GM12801 (cell line): ENCODE results near the gene PPP1CA.

Source experiments
- TF ChIP-seq, protein P1 (sequence below): IDR thresholded peaks from one replicate; pipeline ENCODE4 v1.5.1; 2011; ENCODE audit warnings: control low read depth; ENCODE audit not compliant: insufficient read length; ENCODE audit errors: extremely low read depth

The PPP1CA gene

DNA sequence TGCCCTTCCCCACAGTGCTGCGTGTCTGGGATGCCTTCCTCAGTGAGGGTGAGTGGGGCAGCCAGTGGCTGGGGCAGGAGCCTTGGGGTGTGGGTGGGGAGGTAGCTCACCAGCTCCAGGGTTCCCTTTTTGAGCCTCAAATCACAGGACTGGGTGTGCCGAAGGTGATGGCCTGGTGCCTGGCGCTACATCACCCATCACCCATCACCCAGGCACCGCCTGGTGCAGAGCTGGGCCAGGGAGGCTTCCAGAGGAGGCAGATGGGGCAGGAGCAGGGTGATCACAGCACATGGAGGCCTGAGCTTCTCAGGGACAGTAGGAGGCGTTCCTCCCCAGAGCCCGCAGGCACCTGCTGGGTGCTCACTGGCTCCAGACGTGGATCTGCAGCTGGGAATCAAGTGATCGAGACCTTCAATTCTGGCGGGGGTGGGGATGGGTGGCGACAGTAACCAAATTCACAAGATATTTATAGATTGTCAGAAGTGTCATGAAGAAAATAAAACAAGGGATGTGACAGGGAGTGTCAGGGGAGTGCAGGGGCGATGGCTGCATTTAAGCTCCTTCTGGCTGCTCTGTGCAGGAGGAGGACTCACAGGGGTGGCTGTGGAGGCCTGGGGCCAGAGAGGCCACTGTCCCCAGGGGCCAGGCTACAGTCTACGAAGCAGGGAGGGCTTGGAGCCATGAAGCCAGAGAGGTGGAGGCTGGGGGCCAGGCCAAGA lies 5.5 kb upstream of the PPP1CA start:
- TF ChIP-seq, protein P1, sequence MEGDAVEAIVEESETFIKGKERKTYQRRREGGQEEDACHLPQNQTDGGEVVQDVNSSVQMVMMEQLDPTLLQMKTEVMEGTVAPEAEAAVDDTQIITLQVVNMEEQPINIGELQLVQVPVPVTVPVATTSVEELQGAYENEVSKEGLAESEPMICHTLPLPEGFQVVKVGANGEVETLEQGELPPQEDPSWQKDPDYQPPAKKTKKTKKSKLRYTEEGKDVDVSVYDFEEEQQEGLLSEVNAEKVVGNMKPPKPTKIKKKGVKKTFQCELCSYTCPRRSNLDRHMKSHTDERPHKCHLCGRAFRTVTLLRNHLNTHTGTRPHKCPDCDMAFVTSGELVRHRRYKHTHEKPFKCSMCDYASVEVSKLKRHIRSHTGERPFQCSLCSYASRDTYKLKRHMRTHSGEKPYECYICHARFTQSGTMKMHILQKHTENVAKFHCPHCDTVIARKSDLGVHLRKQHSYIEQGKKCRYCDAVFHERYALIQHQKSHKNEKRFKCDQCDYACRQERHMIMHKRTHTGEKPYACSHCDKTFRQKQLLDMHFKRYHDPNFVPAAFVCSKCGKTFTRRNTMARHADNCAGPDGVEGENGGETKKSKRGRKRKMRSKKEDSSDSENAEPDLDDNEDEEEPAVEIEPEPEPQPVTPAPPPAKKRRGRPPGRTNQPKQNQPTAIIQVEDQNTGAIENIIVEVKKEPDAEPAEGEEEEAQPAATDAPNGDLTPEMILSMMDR, result no peak

DNA sequence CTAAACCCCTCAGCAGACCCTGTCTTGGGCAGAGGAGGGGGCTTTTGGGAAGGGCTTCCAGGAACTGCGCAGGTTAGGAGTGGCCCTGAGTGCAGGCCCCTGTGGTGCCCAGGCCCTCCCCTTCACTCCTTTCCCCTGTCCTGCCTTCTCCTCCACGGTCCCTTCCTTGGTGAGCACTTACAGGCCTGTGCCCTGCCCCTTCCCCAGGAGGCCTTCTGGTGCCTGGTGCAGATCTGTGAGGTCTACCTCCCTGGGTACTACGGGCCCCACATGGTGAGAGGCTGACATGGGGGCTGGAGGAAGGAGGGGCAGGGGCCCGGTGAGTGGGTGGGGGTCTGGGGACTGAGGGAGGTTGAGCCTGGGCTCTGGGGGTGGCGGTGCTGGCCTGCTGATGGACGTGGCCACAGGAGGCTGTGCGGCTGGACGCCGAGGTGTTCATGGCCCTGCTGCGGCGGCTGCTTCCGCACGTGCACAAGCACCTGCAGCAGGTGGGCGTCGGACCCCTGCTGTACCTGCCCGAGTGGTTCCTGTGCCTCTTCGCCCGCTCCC lies 4.8 kb upstream of the PPP1CA start:
- TF ChIP-seq, protein P1, result no peak

DNA sequence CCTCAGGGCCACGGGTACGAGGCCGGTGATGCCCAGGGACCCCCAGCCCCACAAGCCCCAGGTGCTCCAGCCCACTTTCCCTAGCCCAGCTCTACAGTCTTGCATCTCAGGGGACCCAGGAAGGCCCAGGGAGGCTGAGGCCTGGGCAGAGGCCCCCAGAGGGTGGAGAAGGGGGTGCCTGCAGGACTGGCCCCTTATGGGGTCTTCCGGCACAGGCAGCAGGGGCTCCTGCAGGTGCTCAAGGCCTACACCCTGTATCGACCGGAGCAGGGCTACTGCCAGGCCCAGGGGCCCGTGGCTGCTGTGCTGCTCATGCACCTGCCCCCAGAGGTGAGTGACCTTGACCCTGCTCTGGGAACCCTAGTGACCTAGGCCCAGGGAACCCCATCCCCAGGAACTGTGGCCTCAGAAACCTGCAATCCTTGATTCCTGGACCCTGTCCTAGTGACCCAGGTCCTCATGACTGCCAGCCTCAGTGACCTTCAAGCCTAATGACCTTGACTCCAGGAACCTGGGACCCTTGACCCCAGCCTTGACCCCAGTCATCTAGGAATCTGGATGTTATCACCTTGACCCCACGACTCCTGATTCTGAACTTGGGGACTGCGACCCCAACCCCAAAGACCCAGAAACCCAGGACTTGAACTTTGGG lies 4.2 kb upstream of the PPP1CA start:
- TF ChIP-seq, protein P1, result no peak

DNA sequence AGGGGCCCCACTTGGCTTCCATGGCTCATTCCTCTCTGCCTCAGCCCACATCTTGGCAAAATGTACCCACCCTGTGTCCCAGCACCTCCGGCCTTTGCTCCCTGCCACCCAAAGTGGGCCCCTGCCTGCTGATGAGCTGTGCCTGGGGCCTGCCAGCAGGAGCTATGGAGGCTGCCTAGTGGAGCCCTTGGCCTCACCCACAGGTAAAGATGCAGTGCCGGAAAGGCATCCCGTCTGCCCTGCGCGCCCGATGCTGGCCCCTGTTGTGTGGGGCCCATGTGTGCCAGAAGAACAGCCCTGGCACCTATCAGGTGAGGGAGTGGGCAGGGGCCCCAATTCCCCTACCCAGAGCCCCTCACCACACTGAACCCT lies 3.5 kb upstream of the PPP1CA start:
- TF ChIP-seq, protein P1, result no peak

DNA sequence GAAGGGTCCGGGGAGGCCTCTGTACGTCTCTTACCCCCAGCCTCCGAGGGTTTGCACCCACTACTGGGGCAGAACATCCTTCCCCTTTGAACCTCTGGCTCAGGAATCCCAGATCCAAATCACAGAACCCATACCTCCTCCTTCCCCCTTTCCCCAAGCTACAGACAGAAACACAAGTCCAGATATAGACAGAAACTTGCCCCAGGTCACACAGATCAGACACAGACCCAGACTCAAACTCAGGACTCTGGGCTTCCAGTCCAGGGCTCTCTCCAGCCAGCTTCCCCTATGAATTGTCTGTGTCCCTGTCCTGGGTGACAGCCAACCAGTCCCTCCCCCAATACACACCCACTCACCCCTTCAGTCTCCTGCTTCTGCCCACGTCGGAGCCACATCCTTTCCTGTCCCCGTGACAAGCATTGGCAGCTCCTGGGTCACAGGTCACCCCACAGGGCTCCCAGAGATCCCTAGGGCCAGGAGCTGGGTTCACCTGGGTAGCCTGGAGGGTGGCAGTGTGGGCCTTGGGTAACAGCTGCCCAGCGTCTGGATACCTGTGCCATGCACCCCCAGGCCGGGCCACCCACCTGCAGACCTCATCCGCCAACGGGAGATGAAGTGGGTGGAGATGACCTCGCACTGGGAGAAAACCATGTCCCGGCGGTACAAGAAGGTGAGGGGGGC lies 3.0 kb upstream of the PPP1CA start:
- TF ChIP-seq, protein P1, result no peak

DNA sequence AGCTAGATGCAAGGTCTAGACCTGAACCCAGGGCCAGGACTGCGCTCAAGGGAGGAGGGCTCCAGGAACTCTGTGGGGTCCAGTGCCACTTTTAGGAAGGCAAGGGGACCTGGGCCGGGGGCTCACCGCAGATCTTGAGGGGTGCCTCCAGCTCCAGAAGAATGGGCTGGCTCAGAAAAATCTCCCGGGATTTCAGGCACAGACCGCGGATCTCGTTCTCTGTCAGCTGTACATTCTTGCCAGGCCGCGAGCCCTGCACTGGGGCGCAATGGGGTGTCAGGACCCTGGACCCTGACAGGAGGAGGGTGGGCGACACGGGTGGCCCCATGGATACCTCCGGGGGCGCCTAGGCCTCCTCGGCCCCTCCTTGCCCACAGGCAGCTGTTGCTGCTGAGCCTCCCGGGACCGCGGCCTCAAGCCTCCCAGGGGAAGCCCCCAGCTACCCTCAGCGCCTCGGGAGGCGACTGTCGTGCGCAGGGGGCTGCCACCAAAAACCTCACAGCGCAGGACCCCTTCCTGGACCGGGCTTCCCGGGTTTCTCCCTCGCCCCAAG lies 640 bp downstream of the PPP1CA start:
- TF ChIP-seq, protein P1, result no peak

DNA sequence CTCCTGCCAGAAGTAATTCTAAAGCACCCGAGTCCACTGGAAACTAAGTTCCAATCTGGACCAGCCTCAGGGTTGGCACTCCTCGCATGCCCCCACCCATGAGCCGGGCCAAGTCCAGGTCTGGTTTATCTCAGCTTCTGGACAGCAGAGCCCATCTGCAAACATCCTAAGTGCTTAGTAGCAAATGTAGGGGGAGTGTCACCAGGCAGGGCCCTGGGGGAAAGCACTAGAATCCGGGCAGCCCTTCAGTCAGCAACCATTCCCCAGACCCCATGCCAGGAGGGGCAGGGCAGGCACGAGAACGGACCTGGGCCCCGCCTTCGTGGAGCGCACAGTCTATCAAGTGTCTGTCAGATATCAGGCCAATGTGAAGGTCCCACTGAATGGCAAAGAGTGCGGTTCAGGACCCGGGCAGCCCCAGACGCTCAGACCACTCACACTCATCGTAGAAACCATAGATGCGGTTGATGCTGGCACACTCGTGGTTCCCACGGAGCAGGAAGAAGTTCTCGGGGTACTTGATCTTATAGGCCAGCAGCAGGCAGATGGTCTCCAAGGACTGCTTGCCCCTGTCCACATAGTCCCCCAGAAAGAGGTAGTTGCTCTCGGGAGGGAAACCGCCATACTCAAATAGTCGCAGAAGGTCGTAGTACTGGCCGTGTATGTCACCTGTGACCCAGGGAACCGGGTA lies 1.3 kb downstream of the PPP1CA start:
- TF ChIP-seq, protein P1, result no peak
